Testis (tissue), 3 donors: ENCODE measurements around the gene PCSK6. TPM values are rescaled to one million over a fixed set of nuclear protein-coding genes. Genes with fewer than 3 reads are reported as not detected.
"Not testable (repeated sequence)": the region's sequence is repeated elsewhere in the genome, so short reads cannot be mapped to it uniquely, and the experiment has no call there.

Experiments used
- DNase-seq: peaks from one replicate; pipeline ENCODE4 v3.0.0-alpha.2; 2019
- H3K27ac ChIP-seq, 2 donors: fragments of 200-600 bp; sonication (generic); one replicate each; pipeline ENCODE4 v1.5.1; 2019
- H3K27me3 ChIP-seq: fragments of 200-600 bp; sonication (generic); one replicate; pipeline ENCODE4 v1.5.1; 2019
- H3K36me3 ChIP-seq: fragments of 200-600 bp; sonication (generic); one replicate; pipeline ENCODE4 v1.5.1; 2017; ENCODE audit warnings: low read depth; ENCODE audit errors: missing control alignments
- H3K4me1 ChIP-seq: fragments of 200-600 bp; sonication (generic); one replicate; pipeline ENCODE4 v1.5.1; 2019
- H3K4me3 ChIP-seq, 2 donors: fragments of 200-600 bp; sonication (generic); one replicate each; pipeline ENCODE4 v1.5.1; 2017 to 2019
- H3K9me3 ChIP-seq: fragments of 200-600 bp; sonication (generic); one replicate; pipeline ENCODE4 v1.5.1; 2017
- POLR2A ChIP-seq: fragments of 450-650 bp; IDR thresholded peaks from one replicate; pipeline ENCODE4 v1.6.1; 2017; ENCODE audit warnings: antibody characterized with exemption, mild to moderate bottlenecking, moderate library complexity
- WGBS, 2 donors: methylation state at CpG; one replicate each; pipeline ENCODE4 v1.1.5; 2018; 5-methylcytosine and 5-hydroxymethylcytosine counted together
- intact Hi-C: fragments of 100-400 bp; cut with DNase I; formaldehyde crosslinking; loops from one replicate; pipeline ENCODE4 v1.15.1; 2023; ENCODE audit warnings: low total_unique reads
- polyA plus RNA-seq: library from polyadenylated mRNA; stranded (reverse); fragments of 350-450 nt; fragmentation: Illumina TruSeq; extraction: RNeasy Lipid Tissue Mini Kit (QIAGEN cat#74804); gene quantifications from one replicate; pipeline ENCODE4 v1.2.3, GENCODE V29; 2014; ENCODE audit warnings: low read depth, low replicate concordance; ENCODE audit not compliant: insufficient read depth
- total RNA-seq, 2 donors: library from RNA; depleted of rRNA; stranded (reverse); fragments of >200 nt; gene quantifications; one replicate each; pipeline ENCODE4 v1.2.3, GENCODE V29; 2016
- TF ChIP-seq, protein P1 (sequence below), 3 experiments: fragments of 450-650 bp in 2 of 3; fragments of 200-600 bp in 1 of 3; sonication (generic) in 1 of 3; IDR thresholded peaks; one replicate each; pipeline ENCODE4 v1.5.1; 2016 to 2019; ENCODE audit warnings: antibody characterized with exemption in 3 of 3, mild to moderate bottlenecking in 2 of 3, moderate library complexity in 1 of 3

Gene PCSK6
- total and polyA plus RNA-seq, 3 donors from 2014 or later: 43.9 to 156 (median 95.4) TPM

- no peaks in the 10 kb centered on the region for H3K27me3 ChIP-seq
- no peak for DNase-seq
- no peak overlapping the region for H3K4me3 ChIP-seq
- no peaks in the 10 kb centered on the region for H3K9me3 ChIP-seq
- no peaks in the 10 kb centered on the region for H3K36me3 ChIP-seq
- TF ChIP-seq, protein P1, sequence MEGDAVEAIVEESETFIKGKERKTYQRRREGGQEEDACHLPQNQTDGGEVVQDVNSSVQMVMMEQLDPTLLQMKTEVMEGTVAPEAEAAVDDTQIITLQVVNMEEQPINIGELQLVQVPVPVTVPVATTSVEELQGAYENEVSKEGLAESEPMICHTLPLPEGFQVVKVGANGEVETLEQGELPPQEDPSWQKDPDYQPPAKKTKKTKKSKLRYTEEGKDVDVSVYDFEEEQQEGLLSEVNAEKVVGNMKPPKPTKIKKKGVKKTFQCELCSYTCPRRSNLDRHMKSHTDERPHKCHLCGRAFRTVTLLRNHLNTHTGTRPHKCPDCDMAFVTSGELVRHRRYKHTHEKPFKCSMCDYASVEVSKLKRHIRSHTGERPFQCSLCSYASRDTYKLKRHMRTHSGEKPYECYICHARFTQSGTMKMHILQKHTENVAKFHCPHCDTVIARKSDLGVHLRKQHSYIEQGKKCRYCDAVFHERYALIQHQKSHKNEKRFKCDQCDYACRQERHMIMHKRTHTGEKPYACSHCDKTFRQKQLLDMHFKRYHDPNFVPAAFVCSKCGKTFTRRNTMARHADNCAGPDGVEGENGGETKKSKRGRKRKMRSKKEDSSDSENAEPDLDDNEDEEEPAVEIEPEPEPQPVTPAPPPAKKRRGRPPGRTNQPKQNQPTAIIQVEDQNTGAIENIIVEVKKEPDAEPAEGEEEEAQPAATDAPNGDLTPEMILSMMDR (IDR thresholded peaks at IDR 0.05): no peak
- TF ChIP-seq POLR2A: no peak
- peaks cover 3% of the 10 kb centered on the region for H3K4me1 ChIP-seq
- intact Hi-C loops: no loop called here
- no peak overlapping the region for H3K27ac ChIP-seq
Measured at GRCh38 chr15:101342056-101342455, 147.5 kb downstream of the PCSK6 start.

- intact Hi-C loops: no loop called here
- Histone ChIP-seq H3K4me1 (no peaks in the 10 kb centered on the region), H3K27ac (no peak overlapping the region), H3K27me3 (no peaks in the 10 kb centered on the region), H3K9me3 (no peaks in the 10 kb centered on the region), H3K36me3 (no peaks in the 10 kb centered on the region), H3K4me3 (no peak overlapping the region)
- TF ChIP-seq, protein P1 (IDR thresholded peaks at IDR 0.05): no peak
- TF ChIP-seq POLR2A: no peak
- 97 to 100% methylated on average over 1 of the region's 1 CpG for WGBS, 2 donors
- no peak for DNase-seq
Measured at GRCh38 chr15:101338502-101339057, 150.9 kb downstream of the PCSK6 start.

- intact Hi-C loops: no loop called here
- Histone ChIP-seq H3K4me1 (no peaks in the 10 kb centered on the region), H3K9me3 (no peaks in the 10 kb centered on the region), H3K4me3 (no peak overlapping the region), H3K36me3 (no peaks in the 10 kb centered on the region), H3K27ac (no peak overlapping the region), H3K27me3 (no peaks in the 10 kb centered on the region)
- no peak for DNase-seq
- TF ChIP-seq POLR2A: no peak
- TF ChIP-seq, protein P1 (IDR thresholded peaks at IDR 0.05): no peak
- 83 to 85% methylated on average over 5 to 7 of the region's 7 CpGs for WGBS, 2 donors
Measured at GRCh38 chr15:101337976-101338375, 151.5 kb downstream of the PCSK6 start.

GRCh38 chr15:101333907-101334789, 155.4 kb downstream of the PCSK6 start:
- H3K9me3 ChIP-seq, DNase-seq, H3K36me3 ChIP-seq, H3K4me1 ChIP-seq, H3K4me3 ChIP-seq, H3K27me3 ChIP-seq, intact Hi-C loops, H3K27ac ChIP-seq: not testable (repeated sequence)
- WGBS, 2 donors: 82 to 86% methylated on average over 8 to 13 of the region's 16 CpGs

DNA sequence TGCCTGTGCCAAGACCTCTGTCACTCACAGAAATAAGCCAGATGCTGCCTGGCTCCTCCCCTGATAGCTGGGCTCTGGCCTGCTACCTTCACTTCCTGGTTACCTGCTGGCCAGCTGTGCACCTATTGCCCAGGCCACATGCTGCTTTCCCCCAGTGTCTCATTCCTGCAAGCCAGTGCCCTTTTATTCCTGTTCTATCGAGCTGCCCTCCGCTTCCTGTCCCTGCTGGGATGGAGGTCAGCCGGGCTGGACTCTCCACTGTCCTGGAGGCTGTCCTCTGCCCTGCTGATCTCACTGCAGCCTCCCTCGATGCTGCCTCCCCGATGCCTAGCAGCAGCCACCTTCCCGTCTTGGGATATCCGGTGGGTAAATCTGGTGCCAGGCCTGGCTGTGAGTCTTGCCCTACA, 157.4 kb downstream of the PCSK6 start:
- H3K36me3 ChIP-seq: no peaks in the 10 kb centered on the region
- WGBS, 2 donors: 91 to 93% methylated on average over 7 of the region's 7 CpGs
- no peaks in the 10 kb centered on the region for H3K27me3 ChIP-seq
- no peak for DNase-seq
- peaks cover 9% of the 10 kb centered on the region for H3K4me1 ChIP-seq
- TF ChIP-seq, protein P1 (IDR thresholded peaks at IDR 0.05): no peak
- TF ChIP-seq POLR2A: no peak
- intact Hi-C loops: no loop called here
- H3K9me3 ChIP-seq: no peaks in the 10 kb centered on the region
- H3K4me3 ChIP-seq: no peak overlapping the region
- H3K27ac ChIP-seq: no peak overlapping the region
